Mucosa of gallbladder (tissue), 1 donor: ENCODE results near the gene GNAQ. TPM values are rescaled to one million over a fixed set of nuclear protein-coding genes. Genes with fewer than 3 reads are reported as not detected.
"Not testable (repeated sequence)": the region's sequence is repeated elsewhere in the genome, so short reads cannot be mapped to it uniquely, and the experiment has no call there.

Source experiments
- DNase-seq: peaks from one replicate; pipeline ENCODE4 v3.0.0-alpha.2; 2020; ENCODE audit warnings: low spot score
- total RNA-seq: library from RNA; stranded (reverse); gene quantifications from one replicate; pipeline ENCODE4 v1.2.1, GENCODE V29; 2021
- donor health status: DM: no; HTN: no; CAD: no.

The GNAQ gene
- total RNA-seq, 1 donor from 2014 or later = 83.6 TPM

GRCh38 chr9:77690723-77691122 lies 340.9 kb downstream of the GNAQ start:
- not testable (repeated sequence) for DNase-seq

GRCh38 chr9:77690119-77690518 lies 341.5 kb downstream of the GNAQ start:
- not testable (repeated sequence) for DNase-seq

GRCh38 chr9:77687737-77688136 lies 343.9 kb downstream of the GNAQ start:
- not testable (repeated sequence) for DNase-seq

- DNase-seq = no peak
These were observed 351.0 kb downstream of the GNAQ start for GRCh38 chr9:77680581-77680980.

GRCh38 chr9:77679661-77680368 lies 351.8 kb downstream of the GNAQ start:
- no peak for DNase-seq

- DNase-seq = no peak
These were observed 352.5 kb downstream of the GNAQ start for GRCh38 chr9:77679088-77679487.

- no peak for DNase-seq
These were observed 353.6 kb downstream of the GNAQ start for GRCh38 chr9:77677957-77678535.

GRCh38 chr9:77677397-77677796 lies 354.2 kb downstream of the GNAQ start:
- DNase-seq = no peak

GRCh38 chr9:77673941-77674791 lies 357.4 kb downstream of the GNAQ start:
- no peak for DNase-seq

GRCh38 chr9:77672183-77672582 lies 359.4 kb downstream of the GNAQ start:
- no peak for DNase-seq

- DNase-seq = no peak
These were observed 364.5 kb downstream of the GNAQ start for GRCh38 chr9:77667151-77667550.

Other genes with a start within 250 kb of the GNAQ start
- 13.7 TPM for gene CEP78, start 204.3 kb upstream of the GNAQ start, total RNA-seq